ENCODE results near the gene IFIT1. TPM values are rescaled to one million over a fixed set of nuclear protein-coding genes. Genes with fewer than 3 reads are reported as not detected.

IFIT1 gene
- polyA plus RNA-seq, 1 donor from 2014 or later, result not detected

GRCh38 chr10:89450901-89451300, 58.5 kb downstream of the IFIT1 start:
- no peaks in the 10 kb centered on the region for H3F3A ChIP-seq (ENCODE audit: insufficient read depth, low read length, poor library complexity, severe bottlenecking)
- TF ChIP-seq SMC3 (conservative IDR thresholded peaks at IDR 0.05; ENCODE audit: poor library complexity), result no peak
- no peak for TF ChIP-seq EP300 (conservative IDR thresholded peaks at IDR 0.05; ENCODE audit: poor library complexity, severe bottlenecking)
- TF ChIP-seq EZH2 (IDR thresholded peaks at IDR 0.05; ENCODE audit: borderline replicate concordance, insufficient read depth, low read length, poor library complexity, severe bottlenecking), result no peak
- no peak for TF ChIP-seq TAF1 (IDR thresholded peaks at IDR 0.05; ENCODE audit: low read depth)
- TF ChIP-seq RAD21 (conservative IDR thresholded peaks at IDR 0.05), result no peak
- no peak for TF ChIP-seq POLR2AphosphoS5 (IDR thresholded peaks at IDR 0.05)
- TF ChIP-seq REST (IDR thresholded peaks at IDR 0.05; ENCODE audit: borderline replicate concordance), result no peak
- no peak for TF ChIP-seq CTCF (IDR thresholded peaks at IDR 0.05; ENCODE audit: poor library complexity, severe bottlenecking)
- TF ChIP-seq MXI1 (conservative IDR thresholded peaks at IDR 0.05; ENCODE audit: poor library complexity, severe bottlenecking), result no peak
- no peaks in the 10 kb centered on the region for H3K36me3 ChIP-seq (ENCODE audit: insufficient read depth, low read length)
- no peak overlapping the region for H3K4me3 ChIP-seq (ENCODE audit: low read length)
- no peaks in the 10 kb centered on the region for H3K27me3 ChIP-seq (ENCODE audit: insufficient read depth, low read depth, low read length)
- H3K79me2 ChIP-seq (replicated peaks; ENCODE audit: insufficient read depth, low read length), result no peaks in the 10 kb centered on the region
- H2AFZ ChIP-seq (ENCODE audit: low read depth, low read length), result no peak overlapping the region
- no peak overlapping the region for H3K27ac ChIP-seq (ENCODE audit: low read length)
- no peak overlapping the region for H3K9ac ChIP-seq (ENCODE audit: low read length)
- H4K20me1 ChIP-seq (ENCODE audit: insufficient read depth), result no peaks in the 10 kb centered on the region
- no peaks in the 10 kb centered on the region for H3K9me3 ChIP-seq (ENCODE audit: low read length)
- no peak overlapping the region for H3K4me2 ChIP-seq (ENCODE audit: low read length)
- no peaks in the 10 kb centered on the region for H3K9me2 ChIP-seq (ENCODE audit: insufficient read depth, low read length)

DNA sequence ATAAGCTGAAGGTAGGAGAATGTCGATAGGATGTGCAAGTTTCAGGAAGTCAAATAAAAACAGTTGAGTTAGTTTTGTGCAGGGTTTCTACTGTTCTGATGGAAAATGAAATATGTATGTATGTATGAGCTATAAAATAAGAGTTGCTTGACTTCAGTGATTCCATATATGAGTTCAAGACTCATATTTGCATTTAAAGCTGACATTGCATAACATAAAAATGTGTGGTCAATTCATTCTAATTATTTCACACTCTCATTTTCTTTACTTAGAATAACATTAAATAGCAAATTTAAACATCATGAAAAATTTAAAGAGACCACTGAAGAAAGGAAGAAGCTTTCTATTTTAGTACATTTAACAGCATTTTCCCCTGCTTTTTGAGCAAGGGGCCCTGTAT, 59.8 kb downstream of the IFIT1 start:
- H3K27ac ChIP-seq (ENCODE audit: low read length), result no peak overlapping the region
- no peaks in the 10 kb centered on the region for H3F3A ChIP-seq (ENCODE audit: insufficient read depth, low read length, poor library complexity, severe bottlenecking)
- H4K20me1 ChIP-seq (ENCODE audit: insufficient read depth), result no peaks in the 10 kb centered on the region
- H3K36me3 ChIP-seq (ENCODE audit: insufficient read depth, low read length), result no peaks in the 10 kb centered on the region
- no peaks in the 10 kb centered on the region for H3K9me2 ChIP-seq (ENCODE audit: insufficient read depth, low read length)
- TF ChIP-seq REST (IDR thresholded peaks at IDR 0.05; ENCODE audit: borderline replicate concordance), result no peak
- TF ChIP-seq SMC3 (conservative IDR thresholded peaks at IDR 0.05; ENCODE audit: poor library complexity), result no peak
- no peak for TF ChIP-seq EZH2 (IDR thresholded peaks at IDR 0.05; ENCODE audit: borderline replicate concordance, insufficient read depth, low read length, poor library complexity, severe bottlenecking)
- TF ChIP-seq CTCF (IDR thresholded peaks at IDR 0.05; ENCODE audit: poor library complexity, severe bottlenecking), result no peak
- no peak for TF ChIP-seq RAD21 (conservative IDR thresholded peaks at IDR 0.05)
- TF ChIP-seq TAF1 (IDR thresholded peaks at IDR 0.05; ENCODE audit: low read depth), result no peak
- TF ChIP-seq POLR2AphosphoS5 (IDR thresholded peaks at IDR 0.05), result no peak
- TF ChIP-seq EP300 (conservative IDR thresholded peaks at IDR 0.05; ENCODE audit: poor library complexity, severe bottlenecking), result no peak
- TF ChIP-seq MXI1 (conservative IDR thresholded peaks at IDR 0.05; ENCODE audit: poor library complexity, severe bottlenecking), result no peak
- H3K9ac ChIP-seq (ENCODE audit: low read length), result no peak overlapping the region
- no peaks in the 10 kb centered on the region for H3K79me2 ChIP-seq (replicated peaks; ENCODE audit: insufficient read depth, low read length)
- H3K4me3 ChIP-seq (ENCODE audit: low read length), result no peak overlapping the region
- H3K27me3 ChIP-seq (ENCODE audit: insufficient read depth, low read depth, low read length), result no peaks in the 10 kb centered on the region
- H2AFZ ChIP-seq (ENCODE audit: low read depth, low read length), result no peak overlapping the region
- H3K4me2 ChIP-seq (ENCODE audit: low read length), result no peak overlapping the region
- no peaks in the 10 kb centered on the region for H3K9me3 ChIP-seq (ENCODE audit: low read length)

Measured in neural cell (in vitro differentiated cells).